ENCODE measurements around the gene THUMPD3.

The THUMPD3 gene

GRCh38 chr3:9396632-9397331 lies 33.9 kb downstream of the THUMPD3 start:
- peak overlapping the region; percentile 96 for H3K27ac ChIP-seq

DNA sequence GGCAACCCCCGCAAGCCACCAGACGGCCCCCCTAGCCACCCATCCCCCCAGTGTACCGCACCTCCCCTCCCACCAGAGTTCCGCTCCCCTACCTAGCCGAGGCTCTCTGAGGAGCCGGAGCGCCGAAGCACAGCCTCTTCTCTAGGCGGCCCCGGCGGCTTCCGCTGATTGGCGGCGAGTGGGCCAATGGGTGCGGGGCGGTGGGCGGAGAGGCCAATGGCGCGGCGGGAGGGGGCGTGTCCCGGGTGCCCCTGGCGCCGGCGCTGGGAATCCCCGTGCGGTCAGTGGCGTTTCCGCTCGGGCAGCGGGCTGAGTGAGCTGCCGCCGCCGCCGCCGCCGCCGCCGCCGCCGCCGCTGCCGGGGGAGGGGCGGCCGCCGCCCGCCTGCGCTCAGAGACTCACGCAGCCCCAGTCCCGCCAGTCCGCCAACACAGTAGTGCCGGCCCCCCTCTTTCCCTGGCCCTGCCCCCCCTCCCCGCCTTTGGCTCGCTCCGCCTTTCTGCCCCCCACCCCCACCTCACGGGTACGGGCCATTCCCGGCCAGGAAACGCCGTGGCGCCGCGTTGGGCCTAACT lies 34.6 kb downstream of the THUMPD3 start, which contains the start of gene SETD5:
TSS of gene SETD5 (plus strand) at position 284 of the 574 bp plus-strand sequence. CDS start 31,324 bp downstream, outside the sequence.
- peak; percentile 79 for DNase-seq (ENCODE audit: low read depth, low spot score)
- peak within 1 kb of the TSS; percentile 96 for H3K27ac ChIP-seq

More at GRCh38 chr3:9396632-9397331, 33.9 kb downstream of the THUMPD3 start:
- peak; percentile 98 for DNase-seq (ENCODE audit: low read depth, low spot score)

- peak overlapping the region; percentile 96 for H3K27ac ChIP-seq
- DNase-seq (ENCODE audit: low read depth, low spot score): no peak
Observed at GRCh38 chr3:9397906-9398699, 35.2 kb downstream of the THUMPD3 start.

DNA sequence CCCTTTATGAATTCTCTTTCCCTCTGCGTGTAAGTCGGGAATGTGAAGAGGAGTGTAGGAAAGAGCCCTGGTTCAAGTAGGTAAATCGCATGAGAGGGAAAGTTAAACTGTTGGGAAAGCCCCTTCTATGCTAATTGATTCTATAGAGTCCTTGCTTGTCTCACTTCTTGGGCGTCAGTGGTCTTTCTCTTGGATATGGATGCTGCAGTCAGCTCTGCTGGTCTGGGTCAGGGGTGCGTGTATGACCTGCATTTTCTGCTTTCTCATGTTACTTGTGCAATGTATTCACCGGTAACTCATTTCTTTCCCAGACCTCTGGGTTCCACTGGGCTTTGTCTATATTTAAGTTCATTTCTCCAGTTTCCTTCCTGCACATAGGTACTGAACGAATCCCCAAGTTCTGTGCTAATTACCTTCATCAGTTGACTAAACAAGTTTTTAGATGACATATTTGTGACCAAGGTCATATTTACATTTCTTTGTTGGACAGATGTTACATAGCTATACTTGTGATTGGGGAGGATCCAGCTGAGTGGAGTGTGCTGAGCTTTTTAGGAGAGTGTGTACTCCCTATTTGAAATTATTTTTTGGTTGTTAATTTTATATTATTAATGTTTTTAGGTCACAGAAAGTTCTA lies 36.0 kb downstream of the THUMPD3 start:
- no peak for DNase-seq (ENCODE audit: low read depth, low spot score)

GRCh38 chr3:9399337-9399703 lies 36.5 kb downstream of the THUMPD3 start:
- DNase-seq (ENCODE audit: low read depth, low spot score): no peak
- peak overlapping the region; percentile 96 for H3K27ac ChIP-seq

More for the DNA sequence above, 36.0 kb downstream of the THUMPD3 start:
- peak overlapping the region; percentile 96 for H3K27ac ChIP-seq

DNA sequence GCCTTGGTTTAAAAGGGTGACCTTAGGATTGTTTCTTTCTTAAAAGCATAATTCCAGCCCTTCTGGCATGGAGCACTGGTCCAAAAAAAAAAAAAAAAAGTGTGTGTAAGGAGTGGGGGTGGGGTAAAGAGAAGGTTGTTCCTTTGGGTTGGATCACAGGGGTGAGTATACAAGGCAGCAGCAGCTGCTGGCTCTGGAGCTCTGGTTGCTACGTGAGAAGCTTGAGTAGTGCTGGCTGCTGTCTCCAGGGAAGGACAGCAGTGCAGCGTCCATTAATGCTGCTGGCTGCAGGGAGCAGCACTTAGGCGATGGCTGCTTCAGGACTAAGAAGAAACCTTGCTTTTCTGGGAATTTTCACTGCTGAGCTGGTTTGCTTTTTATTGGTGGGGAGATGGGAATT lies 36.9 kb downstream of the THUMPD3 start:
- DNase-seq (ENCODE audit: low read depth, low spot score): peak; percentile 44
- peak overlapping the region; percentile 96 for H3K27ac ChIP-seq

DNA sequence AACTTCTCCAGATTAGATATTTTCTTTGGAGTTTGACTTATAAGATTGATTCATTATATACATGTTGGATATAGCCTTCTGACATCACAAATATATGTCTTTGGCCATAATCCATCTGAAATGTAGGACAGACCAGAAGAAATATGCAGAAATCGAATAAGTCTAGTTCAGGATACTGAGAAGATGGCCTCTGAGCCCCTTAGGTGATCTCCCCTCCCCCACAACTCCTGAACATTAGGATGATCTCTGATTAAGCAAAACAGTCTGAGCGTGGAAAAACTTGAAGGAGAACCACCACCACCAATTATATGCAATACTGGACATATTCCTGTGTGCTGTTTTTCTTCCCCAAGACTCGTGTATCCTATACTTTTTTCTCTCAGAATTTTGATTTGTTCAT lies 37.8 kb downstream of the THUMPD3 start:
- H3K27ac ChIP-seq: peak overlapping the region; percentile 96

GRCh38 chr3:9401986-9402385 lies 39.1 kb downstream of the THUMPD3 start:
- peak overlapping the region; percentile 96 for H3K27ac ChIP-seq
- DNase-seq (ENCODE audit: low read depth, low spot score): no peak

More for the DNA sequence above, 37.8 kb downstream of the THUMPD3 start:
- DNase-seq (ENCODE audit: low read depth, low spot score): no peak

DNA sequence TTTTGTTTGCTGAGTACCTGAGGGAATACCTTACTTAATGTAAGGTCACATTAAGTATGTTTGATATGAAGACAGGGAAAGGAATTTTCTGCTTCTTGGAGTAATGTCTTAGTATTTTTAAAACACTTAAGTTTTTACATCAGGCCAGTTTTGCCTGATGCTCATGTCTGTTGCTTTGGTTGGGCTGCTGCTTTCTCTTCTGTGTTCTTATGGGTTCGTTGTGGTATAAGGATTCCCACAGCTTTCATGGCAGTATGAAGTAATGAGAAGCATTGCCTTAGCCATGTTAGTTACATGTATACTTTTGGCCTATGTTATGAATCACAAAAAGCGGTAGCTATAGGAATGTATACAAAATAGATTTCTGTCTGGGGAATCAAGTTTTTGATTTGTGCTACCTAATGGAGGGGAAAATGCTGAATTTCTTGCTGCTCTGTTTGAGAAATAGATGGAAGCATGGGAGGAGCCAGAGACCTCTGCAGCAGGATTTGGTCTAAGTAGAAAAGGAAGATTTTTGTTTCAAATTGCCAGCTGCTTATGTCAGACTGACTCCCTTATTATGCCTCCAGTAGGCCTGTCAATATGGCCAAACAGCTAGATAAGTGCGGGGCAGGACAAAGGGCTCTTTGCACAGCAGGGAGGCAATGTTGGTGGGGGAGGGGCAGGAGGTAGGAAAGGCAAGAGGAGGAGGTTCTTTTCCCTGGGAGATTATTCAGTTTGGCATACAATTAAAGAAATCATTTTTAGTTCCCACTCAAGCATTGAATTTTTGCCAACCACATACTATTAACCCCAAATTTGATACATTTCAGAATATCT lies 39.8 kb downstream of the THUMPD3 start:
- no peak for DNase-seq (ENCODE audit: low read depth, low spot score)
- peak overlapping the region; percentile 96 for H3K27ac ChIP-seq

GRCh38 chr3:9403463-9403862 lies 40.6 kb downstream of the THUMPD3 start:
- no peak for DNase-seq (ENCODE audit: low read depth, low spot score)
- peak overlapping the region; percentile 96 for H3K27ac ChIP-seq

DNA sequence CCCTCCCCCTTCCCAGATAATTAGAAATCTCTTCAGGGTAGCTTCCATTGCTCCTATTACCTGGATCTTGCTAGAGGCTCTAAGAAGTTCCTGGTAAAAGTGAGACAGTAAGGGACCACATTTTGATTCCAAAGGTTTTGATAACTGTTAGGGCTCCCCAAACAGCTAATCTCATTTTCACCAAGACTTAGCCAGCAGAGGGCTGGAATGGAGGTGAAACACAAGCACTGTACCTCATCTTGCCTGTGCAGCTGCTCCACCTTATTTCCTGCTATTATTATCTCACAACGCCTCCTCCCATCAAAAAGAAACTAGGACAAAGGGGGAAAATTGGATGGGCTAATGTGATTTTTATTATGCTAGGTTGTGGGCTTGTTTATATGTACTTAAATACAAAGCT lies 41.8 kb downstream of the THUMPD3 start:
- peak overlapping the region; percentile 96 for H3K27ac ChIP-seq
- DNase-seq (ENCODE audit: low read depth, low spot score): no peak

GRCh38 chr3:9405756-9406155 lies 42.9 kb downstream of the THUMPD3 start:
- peak overlapping the region; percentile 96 for H3K27ac ChIP-seq
- DNase-seq (ENCODE audit: low read depth, low spot score): no peak

- DNase-seq (ENCODE audit: low read depth, low spot score): no peak
- H3K27ac ChIP-seq: no peak overlapping the region
Observed at GRCh38 chr3:9406856-9407626, 44.2 kb downstream of the THUMPD3 start.

DNA sequence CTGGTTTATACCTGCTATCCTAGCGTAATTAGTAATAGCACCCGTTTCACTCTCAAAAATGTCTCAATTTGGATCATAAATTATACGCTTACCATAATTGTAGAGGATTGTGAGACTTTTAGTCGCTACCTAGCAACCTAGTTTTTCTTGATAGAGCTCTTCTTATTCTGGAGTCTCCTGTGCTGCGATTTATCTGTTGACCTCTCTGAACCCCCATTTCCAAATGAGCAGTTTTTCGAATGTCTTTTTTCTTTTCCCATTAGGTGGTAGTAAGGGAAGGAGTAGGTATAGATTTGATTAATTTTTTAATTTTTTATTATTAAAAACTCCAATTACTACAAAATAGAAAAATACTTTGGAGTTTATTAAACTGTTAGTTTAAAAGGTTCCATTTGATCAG lies 45.2 kb downstream of the THUMPD3 start:
- no peak overlapping the region for H3K27ac ChIP-seq
- DNase-seq (ENCODE audit: low read depth, low spot score): no peak

DNA sequence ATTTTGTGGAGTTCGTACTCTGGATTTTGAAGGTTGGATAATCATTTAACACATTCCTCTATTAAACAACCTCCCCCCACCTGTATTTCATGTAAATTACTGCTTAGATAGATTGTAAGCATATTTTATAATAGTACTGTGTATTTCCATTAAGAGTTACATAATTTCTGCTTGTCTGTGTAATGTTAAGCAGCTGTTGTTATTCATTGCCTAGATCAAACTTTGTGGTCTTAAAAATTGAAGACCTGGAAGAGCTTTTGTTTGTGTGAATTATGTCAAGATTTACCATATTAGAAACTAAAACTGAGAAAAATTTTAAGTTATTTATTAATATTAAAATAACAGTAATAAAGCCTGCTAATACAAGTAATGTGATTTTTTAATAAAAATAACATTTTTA lies 45.7 kb downstream of the THUMPD3 start:
- no peak overlapping the region for H3K27ac ChIP-seq
- no peak for DNase-seq (ENCODE audit: low read depth, low spot score)

DNA sequence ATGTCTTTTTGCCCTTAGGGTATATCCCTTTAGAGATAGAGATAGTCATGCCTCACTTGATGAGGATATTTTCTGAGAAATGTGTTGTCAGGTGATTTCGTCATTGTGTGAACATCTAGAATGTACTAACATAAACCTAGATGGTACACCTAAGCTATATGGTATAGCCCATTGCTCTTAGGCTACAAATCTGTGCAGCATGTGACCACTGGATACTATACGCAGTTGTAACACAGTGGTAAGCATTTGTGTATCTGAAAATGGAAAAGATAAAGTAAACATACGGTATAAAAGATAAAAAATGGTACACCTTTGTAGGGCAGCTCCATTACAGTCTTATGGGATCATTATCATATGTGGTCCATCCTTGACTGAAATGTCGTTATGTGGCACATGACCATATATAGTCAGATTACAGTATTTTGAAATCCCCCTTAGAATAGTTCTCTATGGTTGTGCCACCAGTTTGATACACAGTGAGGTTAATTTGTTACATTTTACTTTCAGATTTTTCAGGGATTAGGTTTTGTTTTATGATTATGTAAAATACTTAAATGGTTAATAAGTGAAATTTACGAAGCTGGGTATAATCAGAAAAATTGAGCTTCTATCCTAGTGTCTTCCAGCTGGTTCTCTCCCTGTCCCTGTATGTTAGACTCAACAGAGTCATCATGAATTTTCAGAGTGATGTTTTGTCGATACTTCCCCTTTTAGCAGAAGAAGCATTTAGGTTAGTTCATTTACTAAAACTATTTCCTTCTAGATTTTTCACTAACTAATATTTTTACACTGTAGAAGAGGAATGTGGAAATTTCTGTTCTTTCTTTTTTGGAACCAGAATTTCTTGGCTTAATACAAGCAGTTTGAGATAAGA lies 47.4 kb downstream of the THUMPD3 start:
- no peak overlapping the region for H3K27ac ChIP-seq
- DNase-seq (ENCODE audit: low read depth, low spot score): no peak

- no peak overlapping the region for H3K27ac ChIP-seq
- no peak for DNase-seq (ENCODE audit: low read depth, low spot score)
Observed at GRCh38 chr3:9411302-9411701, 48.4 kb downstream of the THUMPD3 start.

DNA sequence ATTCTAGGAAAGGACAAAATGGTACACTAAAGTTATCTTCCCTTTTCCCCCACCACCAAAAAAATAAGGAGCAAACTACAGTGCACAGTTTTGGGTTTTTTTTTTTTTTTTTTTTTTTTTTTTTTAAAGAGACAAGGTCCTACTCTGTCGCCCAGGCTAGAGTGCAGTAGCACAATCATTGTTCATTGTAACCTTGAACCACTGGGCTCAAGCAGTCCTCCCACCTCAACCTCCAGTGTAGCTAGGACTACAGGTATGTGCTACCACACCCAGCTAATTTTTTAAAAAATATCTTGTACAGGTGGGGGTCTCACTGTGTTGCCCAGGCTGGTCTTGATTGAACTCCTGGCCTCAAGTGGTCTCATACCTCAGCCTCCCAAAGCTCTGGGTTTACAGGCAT lies 49.4 kb downstream of the THUMPD3 start:
- no peak overlapping the region for H3K27ac ChIP-seq
- no peak for DNase-seq (ENCODE audit: low read depth, low spot score)

Measured in epithelial cell of prostate (primary cell).